Measurements from ENCODE around the gene ZNF581. TPM values are rescaled to one million over a fixed set of nuclear protein-coding genes. Genes with fewer than 3 reads are reported as not detected.

Gene ZNF581
- total and polyA plus RNA-seq, 9 donors = 15.1 to 37.6 (median 27.0) TPM

DNA sequence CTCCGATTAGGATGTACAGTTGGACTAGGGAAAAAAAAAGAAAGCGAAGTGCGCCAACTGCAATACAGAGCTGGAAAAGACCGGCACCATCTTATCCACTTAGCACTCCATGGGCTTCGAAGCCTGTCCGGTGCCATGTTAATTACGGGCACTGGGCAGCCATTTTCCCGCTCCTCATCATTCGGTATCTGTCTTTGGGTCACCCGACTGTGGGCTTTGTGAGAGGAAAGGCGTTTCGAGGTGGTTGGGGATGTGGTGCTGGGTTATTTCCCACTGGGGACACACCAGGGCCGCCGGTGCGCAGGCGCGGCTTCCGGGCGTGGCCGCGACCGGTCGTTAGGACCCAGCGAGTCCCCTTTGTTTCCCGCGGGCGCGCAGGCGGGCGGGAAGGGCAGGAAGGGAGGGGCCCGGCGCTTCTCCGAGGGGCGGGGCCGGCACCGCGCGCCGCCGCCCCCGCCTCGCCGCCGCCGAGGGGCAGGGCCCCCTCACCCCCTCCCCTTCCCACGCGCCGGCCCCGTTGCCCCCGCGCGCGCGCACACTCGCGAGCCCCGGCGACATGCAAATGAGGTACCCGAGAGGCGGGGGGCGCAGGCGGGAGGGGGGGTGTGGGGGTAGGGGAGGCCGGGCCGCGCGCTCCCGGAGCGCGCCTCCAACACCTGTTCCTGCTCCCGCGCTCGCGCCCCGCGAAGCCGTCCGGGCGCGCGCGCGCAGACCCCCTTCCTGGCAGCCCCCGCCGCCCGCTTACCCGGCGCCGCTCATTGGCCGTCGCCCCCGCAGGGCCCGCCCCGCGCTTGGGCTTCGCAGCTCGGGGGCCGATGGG is 43.4 kb upstream of the ZNF581 start, which contains the start of gene ZNF524:
Gene ZNF524, plus strand, starts transcription at position 447 of the 820 bp plus-strand sequence. CDS start 1,825 bp downstream, outside the sequence.
- Histone ChIP-seq H3K27ac (ENCODE audit: low read length) (peak within 1 kb of the TSS; percentile 100), H3K9me3 (replicated peaks; ENCODE audit: control insufficient read depth, low read depth, low read length) (no peaks in the 10 kb centered on the region), H3K4me1 (ENCODE audit: control insufficient read depth, insufficient read depth, low read length) (peaks cover 15% of the 10 kb centered on the region), H3K36me3 (ENCODE audit: control insufficient read depth, insufficient read depth, low read length) (peaks cover 33% of the 10 kb centered on the region), H3K4me3 (ENCODE audit: low read length) (peak within 1 kb of the TSS; percentile 92), H3K27me3 (ENCODE audit: control insufficient read depth, insufficient read depth, low read length) (no peaks in the 10 kb centered on the region)
- 0% methylated on average over 58 of the region's 97 CpGs for WGBS (ENCODE audit: insufficient coverage)
- peak; percentile 97 for DNase-seq

DNA sequence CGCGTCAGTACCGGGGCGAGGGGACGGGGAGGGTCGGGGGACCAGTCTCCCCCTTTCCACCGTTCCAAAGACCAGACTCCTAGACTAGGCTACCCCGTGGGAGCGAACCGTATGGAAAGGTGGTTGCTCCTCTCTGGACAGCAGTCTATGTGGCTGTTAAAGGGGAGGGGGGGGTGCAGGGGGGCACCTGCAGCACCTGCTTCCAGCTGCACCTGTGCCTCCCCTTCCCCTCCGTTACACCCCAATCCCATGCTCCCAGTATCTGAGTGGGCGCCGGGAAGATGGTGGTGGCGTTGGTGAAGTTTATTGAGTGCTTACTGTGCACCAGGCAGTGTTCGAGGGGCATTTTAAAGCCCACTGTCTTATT is 42.8 kb upstream of the ZNF581 start:
- Histone ChIP-seq H3K4me3 (ENCODE audit: low read length) (peak overlapping the region; percentile 57), H3K27me3 (ENCODE audit: control insufficient read depth, insufficient read depth, low read length) (no peaks in the 10 kb centered on the region), H3K36me3 (ENCODE audit: control insufficient read depth, insufficient read depth, low read length) (peaks cover 30% of the 10 kb centered on the region), H3K4me1 (ENCODE audit: control insufficient read depth, insufficient read depth, low read length) (peaks cover 13% of the 10 kb centered on the region), H3K9me3 (replicated peaks; ENCODE audit: control insufficient read depth, low read depth, low read length) (no peaks in the 10 kb centered on the region), H3K27ac (ENCODE audit: low read length) (peak overlapping the region; percentile 88)
- WGBS (ENCODE audit: insufficient coverage) = no CpG with 5 or more reads among the region's 15 CpGs
- DNase-seq = no peak

DNA sequence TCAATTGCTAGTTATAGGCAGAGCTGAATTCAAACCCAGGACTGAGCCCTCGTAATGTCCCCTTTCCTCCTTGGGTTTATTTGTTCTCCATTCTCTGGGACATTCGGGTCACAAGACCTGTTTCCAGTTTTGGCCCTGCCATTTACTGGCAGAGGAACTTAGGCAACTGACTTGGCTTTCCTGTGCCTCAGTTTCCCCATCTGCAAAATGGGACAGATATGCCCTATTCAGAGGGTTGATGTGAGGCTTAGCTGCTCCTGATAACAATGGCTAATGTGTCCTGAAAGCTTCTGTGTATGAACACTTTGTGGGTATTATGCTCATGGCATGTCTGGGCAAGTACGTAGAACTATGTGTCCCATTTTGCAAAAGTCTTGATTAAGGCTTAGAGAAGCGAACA is 42.4 kb upstream of the ZNF581 start:
- H3K27ac ChIP-seq (ENCODE audit: low read length) = peak overlapping the region; percentile 88
- no peak for DNase-seq
- H3K36me3 ChIP-seq (ENCODE audit: control insufficient read depth, insufficient read depth, low read length) = peaks cover 26% of the 10 kb centered on the region
- H3K9me3 ChIP-seq (replicated peaks; ENCODE audit: control insufficient read depth, low read depth, low read length) = no peaks in the 10 kb centered on the region
- 89% methylated on average over 4 of the region's 4 CpGs for WGBS (ENCODE audit: insufficient coverage)
- H3K4me3 ChIP-seq (ENCODE audit: low read length) = peak overlapping the region; percentile 57
- peaks cover 13% of the 10 kb centered on the region for H3K4me1 ChIP-seq (ENCODE audit: control insufficient read depth, insufficient read depth, low read length)
- H3K27me3 ChIP-seq (ENCODE audit: control insufficient read depth, insufficient read depth, low read length) = no peaks in the 10 kb centered on the region

DNA sequence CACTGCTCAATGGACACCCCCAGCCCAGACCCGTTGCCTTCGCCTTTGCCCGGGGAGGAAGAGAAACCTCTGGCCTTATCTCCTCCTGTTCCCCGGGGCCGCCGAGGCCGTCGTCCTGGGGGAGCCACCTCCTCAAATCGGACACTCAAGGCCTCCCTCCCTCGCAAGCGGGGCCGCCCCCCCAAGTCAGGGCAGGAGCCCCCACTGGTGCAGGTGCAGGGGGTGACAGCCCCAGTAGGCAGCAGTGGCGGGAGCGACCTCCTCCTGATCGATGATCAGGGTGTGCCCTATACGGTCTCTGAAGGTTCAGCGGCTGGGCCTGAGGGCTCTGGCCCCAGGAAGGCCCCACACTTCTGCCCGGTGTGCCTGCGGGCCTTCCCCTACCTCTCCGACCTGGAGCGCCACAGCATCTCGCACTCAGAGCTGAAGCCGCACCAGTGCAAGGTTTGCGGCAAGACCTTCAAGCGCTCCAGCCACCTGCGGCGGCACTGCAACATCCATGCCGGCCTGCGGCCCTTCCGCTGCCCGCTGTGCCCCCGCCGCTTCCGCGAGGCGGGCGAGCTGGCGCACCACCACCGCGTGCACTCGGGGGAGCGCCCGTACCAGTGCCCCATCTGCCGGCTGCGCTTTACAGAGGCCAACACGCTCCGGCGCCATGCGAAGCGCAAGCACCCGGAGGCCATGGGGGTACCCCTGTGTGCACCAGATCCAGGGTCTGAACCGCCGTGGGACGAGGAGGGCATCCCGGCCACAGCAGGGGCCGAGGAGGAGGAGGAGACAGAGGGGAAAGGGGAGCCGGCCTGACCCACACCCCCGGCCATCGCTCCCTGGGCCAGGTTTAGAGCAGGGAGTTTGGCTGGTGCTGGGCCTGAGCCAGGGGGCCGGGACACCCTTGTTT is 41.1 kb upstream of the ZNF581 start:
- Histone ChIP-seq H3K27ac (ENCODE audit: low read length) (no peak overlapping the region), H3K27me3 (ENCODE audit: control insufficient read depth, insufficient read depth, low read length) (no peaks in the 10 kb centered on the region), H3K9me3 (replicated peaks; ENCODE audit: control insufficient read depth, low read depth, low read length) (no peaks in the 10 kb centered on the region), H3K4me1 (ENCODE audit: control insufficient read depth, insufficient read depth, low read length) (peaks cover 22% of the 10 kb centered on the region), H3K36me3 (ENCODE audit: control insufficient read depth, insufficient read depth, low read length) (peaks cover 21% of the 10 kb centered on the region), H3K4me3 (ENCODE audit: low read length) (no peak overlapping the region)
- no peak for DNase-seq
- 89% methylated on average over 57 of the region's 60 CpGs for WGBS (ENCODE audit: insufficient coverage)

DNA sequence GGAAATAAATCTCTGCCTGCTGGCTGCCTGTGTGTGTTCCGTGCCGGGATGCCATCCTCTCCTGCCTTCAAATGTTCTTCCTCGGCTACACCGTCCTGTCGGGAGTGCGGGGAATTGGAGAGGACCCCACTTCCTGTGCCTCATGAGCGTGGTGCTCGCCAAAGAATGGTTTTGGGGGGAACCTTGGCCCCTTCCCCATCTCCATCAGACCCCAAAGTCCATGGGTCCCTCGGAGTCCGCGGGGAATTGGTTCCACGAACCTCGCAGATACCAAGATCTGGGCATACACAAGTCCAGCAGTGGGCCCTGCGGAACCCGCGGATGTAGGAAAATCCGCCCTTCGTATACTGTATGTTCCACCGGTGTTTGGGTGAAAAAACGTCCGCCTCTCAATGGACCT is 40.3 kb upstream of the ZNF581 start:
- Histone ChIP-seq H3K27me3 (ENCODE audit: control insufficient read depth, insufficient read depth, low read length) (no peaks in the 10 kb centered on the region), H3K4me3 (ENCODE audit: low read length) (no peak overlapping the region), H3K36me3 (ENCODE audit: control insufficient read depth, insufficient read depth, low read length) (peaks cover 15% of the 10 kb centered on the region), H3K27ac (ENCODE audit: low read length) (no peak overlapping the region), H3K4me1 (ENCODE audit: control insufficient read depth, insufficient read depth, low read length) (peaks cover 22% of the 10 kb centered on the region), H3K9me3 (replicated peaks; ENCODE audit: control insufficient read depth, low read depth, low read length) (no peaks in the 10 kb centered on the region)
- DNase-seq = no peak
- 92% methylated on average over 13 of the region's 21 CpGs for WGBS (ENCODE audit: insufficient coverage)

DNA sequence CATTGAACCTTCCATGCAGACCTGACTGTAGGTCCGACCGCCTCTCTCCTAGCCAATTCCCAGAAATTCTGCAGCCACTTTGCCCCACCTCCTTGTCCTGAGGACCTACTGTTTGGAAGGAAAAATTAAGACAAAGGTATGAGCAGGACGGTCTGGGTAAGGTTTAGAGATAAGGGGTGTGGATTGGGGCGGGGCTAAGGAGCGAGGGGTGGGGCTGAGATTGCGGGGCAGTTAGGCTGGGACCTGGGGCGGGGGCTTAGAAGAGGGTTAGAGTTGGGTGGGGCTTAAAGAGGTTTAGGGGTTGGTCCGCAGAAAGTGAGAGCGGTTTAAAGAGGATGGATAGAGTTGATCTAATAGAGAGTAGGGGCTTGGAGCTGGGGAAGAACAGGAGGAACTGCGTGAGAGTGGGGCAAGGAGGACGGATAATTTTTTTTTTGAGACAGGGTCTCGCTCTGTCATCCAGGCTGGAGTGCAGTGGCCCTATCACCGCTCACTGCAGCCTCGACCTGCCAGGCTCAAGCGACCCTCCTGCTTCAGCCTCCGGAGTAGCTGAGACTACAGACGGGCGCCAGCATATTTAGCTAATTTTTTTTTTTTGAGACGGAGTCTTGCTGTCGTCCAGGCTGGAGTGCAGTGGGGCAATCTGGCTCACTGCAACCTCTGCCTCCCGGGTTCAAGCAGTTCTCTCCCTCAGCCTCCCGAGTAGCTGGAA is 39.7 kb upstream of the ZNF581 start:
- 78% methylated on average over 17 of the region's 22 CpGs for WGBS (ENCODE audit: insufficient coverage)
- peak overlapping the region; percentile 100 for H3K27ac ChIP-seq (ENCODE audit: low read length)
- DNase-seq = no peak

DNA sequence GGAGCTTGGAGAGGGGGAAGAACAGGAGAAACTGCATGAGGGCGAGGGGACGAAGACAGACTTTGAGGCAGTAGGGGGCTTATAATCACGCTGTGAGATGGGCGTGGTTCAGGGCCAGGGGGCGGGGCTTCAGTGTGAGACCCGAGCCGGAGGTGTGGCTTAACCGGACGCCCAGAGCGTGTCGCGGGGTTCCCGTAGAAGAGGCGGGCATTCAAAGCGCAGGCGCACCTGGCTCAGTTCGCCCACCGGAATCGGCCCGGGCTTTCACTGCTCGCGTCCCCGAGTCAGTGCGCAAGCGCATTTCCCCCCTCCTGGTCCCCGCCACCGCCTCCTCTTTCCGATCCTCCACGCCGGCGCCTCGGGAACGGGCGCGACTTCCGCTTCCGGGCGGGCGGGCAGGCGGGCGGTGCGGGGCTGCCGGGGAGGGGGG is 38.2 kb upstream of the ZNF581 start:
- Histone ChIP-seq H3K27me3 (ENCODE audit: control insufficient read depth, insufficient read depth, low read length) (no peaks in the 10 kb centered on the region), H3K4me3 (ENCODE audit: low read length) (peak overlapping the region; percentile 91), H3K36me3 (ENCODE audit: control insufficient read depth, insufficient read depth, low read length) (peaks cover 29% of the 10 kb centered on the region), H3K9me3 (replicated peaks; ENCODE audit: control insufficient read depth, low read depth, low read length) (peaks cover 5% of the 10 kb centered on the region), H3K4me1 (ENCODE audit: control insufficient read depth, insufficient read depth, low read length) (peaks cover 22% of the 10 kb centered on the region), H3K27ac (ENCODE audit: low read length) (peak overlapping the region; percentile 100)
- under 1% methylated on average over 32 of the region's 43 CpGs for WGBS (ENCODE audit: insufficient coverage)
- peak; percentile 99 for DNase-seq

More for the DNA sequence above, 39.7 kb upstream of the ZNF581 start:
- Histone ChIP-seq H3K9me3 (replicated peaks; ENCODE audit: control insufficient read depth, low read depth, low read length) (no peaks in the 10 kb centered on the region), H3K4me1 (ENCODE audit: control insufficient read depth, insufficient read depth, low read length) (peaks cover 22% of the 10 kb centered on the region), H3K27me3 (ENCODE audit: control insufficient read depth, insufficient read depth, low read length) (no peaks in the 10 kb centered on the region), H3K36me3 (ENCODE audit: control insufficient read depth, insufficient read depth, low read length) (peaks cover 17% of the 10 kb centered on the region), H3K4me3 (ENCODE audit: low read length) (no peak overlapping the region)

DNA sequence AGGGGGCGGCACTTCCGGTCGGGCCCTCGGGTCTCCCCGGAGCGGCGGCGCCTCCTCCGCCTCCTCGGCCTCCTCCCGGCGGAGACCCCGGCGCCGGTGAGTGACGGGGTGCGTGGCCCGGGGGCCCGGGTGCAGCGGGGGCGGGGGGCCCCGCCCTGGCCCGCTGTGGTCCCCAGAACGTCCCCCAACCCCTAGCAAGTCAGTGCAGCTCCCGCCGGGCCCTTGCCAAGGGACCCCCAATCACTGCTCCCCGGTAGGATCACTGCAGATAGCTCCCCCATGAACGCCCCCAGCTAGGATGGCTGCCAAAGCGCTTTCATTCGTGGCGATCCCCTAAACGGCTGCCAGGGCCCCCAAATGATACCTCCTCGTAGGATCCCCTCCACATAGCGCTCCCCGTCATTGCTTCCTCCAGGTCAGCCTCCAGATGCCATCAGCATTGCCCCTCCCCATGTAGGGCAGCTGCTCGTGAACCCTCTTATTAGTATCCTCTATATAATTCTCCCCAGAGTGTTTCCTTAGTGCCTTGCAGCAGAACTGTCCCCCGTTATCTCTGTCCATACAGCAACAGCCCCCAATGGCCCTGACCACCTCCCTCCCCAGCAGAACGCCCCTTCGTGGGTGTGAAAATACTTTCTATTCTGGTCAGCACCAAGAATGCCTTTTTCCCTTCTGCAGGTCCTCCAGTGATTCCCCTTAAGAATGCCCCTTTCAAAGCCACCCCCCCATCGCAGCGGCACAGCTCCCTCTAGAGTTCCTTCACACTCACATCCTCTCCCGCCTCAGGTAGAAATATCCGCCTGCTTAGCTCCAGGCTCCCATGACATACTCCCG is 37.6 kb upstream of the ZNF581 start, which contains the start of gene ZNF865:
Gene ZNF865, plus strand, starts transcription at position 11 of the 834 bp plus-strand sequence. CDS start 7,972 bp downstream, outside the sequence.
- H3K36me3 ChIP-seq (ENCODE audit: control insufficient read depth, insufficient read depth, low read length) = peaks cover 35% of the 10 kb centered on the region
- H3K4me1 ChIP-seq (ENCODE audit: control insufficient read depth, insufficient read depth, low read length) = peaks cover 21% of the 10 kb centered on the region
- H3K27me3 ChIP-seq (ENCODE audit: control insufficient read depth, insufficient read depth, low read length) = no peaks in the 10 kb centered on the region
- peak within 1 kb of the TSS; percentile 100 for H3K27ac ChIP-seq (ENCODE audit: low read length)
- peak; percentile 89 for DNase-seq
- H3K4me3 ChIP-seq (ENCODE audit: low read length) = peak within 1 kb of the TSS; percentile 91
- WGBS (ENCODE audit: insufficient coverage) = 0% methylated on average over 42 of the region's 44 CpGs
- H3K9me3 ChIP-seq (replicated peaks; ENCODE audit: control insufficient read depth, low read depth, low read length) = peaks cover 5% of the 10 kb centered on the region

DNA sequence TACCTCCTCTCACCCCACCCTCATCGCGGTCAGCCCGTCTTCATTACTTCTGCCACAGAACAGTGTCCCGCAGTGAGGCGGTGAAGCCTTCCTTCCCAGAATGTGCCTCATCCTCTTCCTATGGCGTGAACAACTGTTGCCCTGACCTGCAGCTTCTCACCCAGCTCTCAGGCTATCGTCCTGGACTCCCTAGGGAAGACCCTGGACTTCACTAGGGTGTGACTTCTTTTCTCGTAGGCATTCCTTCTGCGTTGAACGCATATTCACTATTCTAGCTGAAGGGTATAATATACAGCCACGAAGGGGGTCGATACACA is 37.0 kb upstream of the ZNF581 start:
- Histone ChIP-seq H3K4me3 (ENCODE audit: low read length) (peak overlapping the region; percentile 91), H3K27me3 (ENCODE audit: control insufficient read depth, insufficient read depth, low read length) (no peaks in the 10 kb centered on the region), H3K4me1 (ENCODE audit: control insufficient read depth, insufficient read depth, low read length) (peaks cover 23% of the 10 kb centered on the region), H3K9me3 (replicated peaks; ENCODE audit: control insufficient read depth, low read depth, low read length) (peaks cover 5% of the 10 kb centered on the region), H3K36me3 (ENCODE audit: control insufficient read depth, insufficient read depth, low read length) (peaks cover 35% of the 10 kb centered on the region), H3K27ac (ENCODE audit: low read length) (peak overlapping the region; percentile 95)
- 22% methylated on average over 10 of the region's 12 CpGs for WGBS (ENCODE audit: insufficient coverage)
- no peak for DNase-seq
